Activated CD4-positive, alpha-beta memory T cell treated with anti-CD3 and anti-CD28 coated beads, Interleukin-2, amount 10 ng/mL, durations not matched to agents 7 days and 5 days (primary cell): ENCODE measurements around the gene OGFOD1. TPM values are rescaled to one million over a fixed set of nuclear protein-coding genes. Genes with fewer than 3 reads are reported as not detected.

Source experiments
- CTCF ChIA-PET: fragments of 350-600 bp; sonication (Branson Sonifier 250); formaldehyde crosslinking; loops from one replicate; lab custom pipeline; 2021; ENCODE audit warnings: antibody characterized with exemption, inconsistent platforms; lab: Charles Lee
- POLR2A ChIA-PET: fragments of 350-600 bp; sonication (Branson Sonifier 250); formaldehyde crosslinking; loops from one replicate; lab custom pipeline; 2021; ENCODE audit warnings: antibody characterized with exemption; lab: Charles Lee
- DNase-seq: peaks from one replicate; pipeline ENCODE4 v3.0.0-alpha.2; 2020
- H3K27ac Mint-ChIP-seq: one replicate; pipeline ENCODE4 v1.8.0; 2021; ENCODE audit warnings: mild to moderate bottlenecking, mixed read lengths
- H3K27me3 Mint-ChIP-seq: one replicate; pipeline ENCODE4 v1.8.0; 2021; ENCODE audit warnings: mixed read lengths
- H3K36me3 Mint-ChIP-seq: one replicate; pipeline ENCODE4 v1.8.0; 2021; ENCODE audit warnings: low read depth, mixed read lengths
- H3K4me1 Mint-ChIP-seq: one replicate; pipeline ENCODE4 v1.8.0; 2021; ENCODE audit warnings: mixed read lengths
- H3K4me3 Mint-ChIP-seq: one replicate; pipeline ENCODE4 v1.8.0; 2021; ENCODE audit warnings: mild to moderate bottlenecking, mixed read lengths
- H3K9me3 Mint-ChIP-seq: one replicate; pipeline ENCODE4 v1.8.0; 2021; ENCODE audit warnings: mixed read lengths
- total RNA-seq, 2 experiments: library from RNA; stranded (reverse); gene quantifications; one replicate each; pipeline ENCODE4 v1.2.3, GENCODE V29; 2021

The OGFOD1 gene
- total RNA-seq, 2 experiments from 2014 or later: 36.5 to 39.5 TPM

DNA sequence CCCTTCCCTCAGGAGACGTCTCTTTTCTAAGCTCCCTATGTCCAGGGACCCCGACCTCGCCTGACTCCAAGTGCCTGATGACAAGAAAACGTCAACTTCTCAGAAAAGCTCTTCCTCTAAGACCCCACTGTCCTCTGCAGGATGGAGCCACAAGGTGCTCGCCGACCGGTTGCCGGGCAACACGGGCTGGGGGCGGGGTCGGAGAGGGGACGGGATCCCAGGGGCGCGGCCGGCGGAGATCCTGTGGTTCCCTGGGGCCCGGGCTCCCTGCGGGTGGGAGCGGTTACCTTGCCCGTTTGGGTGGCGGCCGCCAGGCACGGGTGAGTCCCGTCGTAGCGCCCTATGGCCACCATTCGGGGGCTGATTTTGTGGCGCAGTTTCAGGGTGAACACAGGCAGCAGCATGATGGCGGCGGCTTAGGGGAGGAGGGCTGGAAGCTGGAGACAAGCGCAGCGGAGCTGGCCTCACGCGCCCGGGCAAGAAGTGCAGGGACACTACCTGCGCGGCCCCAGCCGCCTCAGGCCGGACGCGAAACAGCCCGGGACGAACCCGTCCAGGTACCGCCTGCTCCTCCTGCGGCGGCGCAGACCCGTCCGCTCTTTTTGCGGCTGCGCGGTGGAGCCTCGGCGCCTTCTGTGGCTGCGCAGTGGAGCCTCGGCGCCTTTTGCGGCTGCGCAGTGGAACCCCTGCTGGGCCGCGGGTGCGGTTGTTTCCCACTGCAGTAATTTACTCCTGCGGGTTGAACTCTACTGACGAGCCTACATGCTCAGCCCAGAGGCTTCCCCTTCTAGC is 68.3 kb downstream of the OGFOD1 start, which contains the start of gene BBS2:
BBS2 (minus strand) TSS at position 566 of the 792 bp plus-strand sequence; CDS start at position 404, 162 bp downstream.
- POLR2A ChIA-PET: no interaction called here
- Mint-ChIP-seq H3K9me3 (no peaks in the 10 kb centered on the region), H3K36me3 (no peaks in the 10 kb centered on the region), H3K4me1 (peaks cover 14% of the 10 kb centered on the region), H3K4me3 (peak within 1 kb of the TSS; percentile 75), H3K27ac (peak within 1 kb of the TSS; percentile 63), H3K27me3 (no peaks in the 10 kb centered on the region)
- peak; percentile 88 for DNase-seq
- CTCF ChIA-PET: interaction anchor here (0.6 to 2.6 kb wide), 3 partner anchors 10 to 182 kb away, joined by 3 to 9 read pairs (median 4); no protein-coding TSS in a partner anchor

DNA sequence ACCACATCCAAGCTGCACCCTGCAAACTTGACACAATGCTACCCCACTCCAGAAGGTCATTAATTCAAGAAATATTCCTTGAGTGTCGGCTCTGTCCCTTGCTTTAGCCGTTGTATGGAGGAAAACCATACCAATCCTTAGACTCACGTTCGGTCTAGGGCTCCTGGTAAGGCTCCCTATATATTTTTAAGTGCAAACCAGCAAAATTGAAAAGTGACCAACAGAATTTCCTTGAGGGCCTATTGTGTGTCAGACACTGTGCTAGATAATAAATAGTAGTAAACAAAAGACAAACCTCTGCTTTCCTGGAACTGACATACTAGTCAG is 68.9 kb downstream of the OGFOD1 start:
- H3K9me3 Mint-ChIP-seq: no peaks in the 10 kb centered on the region
- peaks cover 14% of the 10 kb centered on the region for H3K4me1 Mint-ChIP-seq
- peak overlapping the region; percentile 63 for H3K27ac Mint-ChIP-seq
- H3K36me3 Mint-ChIP-seq: no peaks in the 10 kb centered on the region
- H3K4me3 Mint-ChIP-seq: peak overlapping the region; percentile 75
- no peak for DNase-seq
- POLR2A ChIA-PET: no interaction called here
- H3K27me3 Mint-ChIP-seq: no peaks in the 10 kb centered on the region
- CTCF ChIA-PET: interaction anchor here (1.0 kb wide), 1 partner anchor 10 kb away, joined by 3 read pairs; no protein-coding TSS in a partner anchor

DNA sequence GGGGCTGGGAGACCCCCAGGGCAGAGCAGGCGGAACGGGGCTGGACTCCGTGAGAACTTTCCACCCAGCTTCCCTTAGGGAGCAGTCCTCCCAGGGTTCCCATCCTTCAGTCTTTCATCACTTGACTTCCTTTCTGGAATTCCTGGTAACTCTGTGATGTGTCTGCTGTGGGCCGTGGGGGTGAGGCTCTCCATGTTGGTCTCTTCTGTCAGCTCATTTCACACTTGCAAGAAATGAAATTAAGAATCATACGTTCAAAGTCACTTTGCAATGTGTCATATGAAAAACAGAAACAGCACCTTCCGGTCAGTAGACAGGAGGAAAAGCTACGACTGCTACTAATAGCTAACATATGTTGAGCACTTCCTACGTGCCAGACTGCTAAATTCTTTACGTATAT is 73.9 kb downstream of the OGFOD1 start:
- Mint-ChIP-seq H3K4me1 (peaks cover 6% of the 10 kb centered on the region), H3K9me3 (no peaks in the 10 kb centered on the region), H3K27ac (no peak overlapping the region), H3K36me3 (no peaks in the 10 kb centered on the region), H3K27me3 (peaks cover 15% of the 10 kb centered on the region), H3K4me3 (no peak overlapping the region)
- DNase-seq: no peak
- CTCF ChIA-PET: no interaction called here
- POLR2A ChIA-PET: no interaction called here

Other genes starting within 250 kb of the OGFOD1 start
- 10 to 100 TPM; 48.8 to 51.0 TPM for gene AMFR, start 26.0 kb upstream of the OGFOD1 start, total RNA-seq
- 100 to 1,000 TPM; 239 to 241 TPM for gene NUDT21, start 222 bp upstream of the OGFOD1 start, total RNA-seq
- 10 to 100 TPM; 15.6 to 18.4 TPM for gene BBS2, start 68.5 kb downstream of the OGFOD1 start, total RNA-seq
- not detected for gene MT4, start 113.5 kb downstream of the OGFOD1 start, total RNA-seq
- 1 to 10 TPM; 1.8 to 2.5 TPM for gene MT3, start 138.0 kb downstream of the OGFOD1 start, total RNA-seq
- 10 to 100 TPM; 47.9 to 51.4 TPM for gene MT2A, start 157.0 kb downstream of the OGFOD1 start, total RNA-seq
- 10 to 100 TPM; 10.4 to 12.3 TPM for gene MT1E, start 174.2 kb downstream of the OGFOD1 start, total RNA-seq
- not detected for gene MT1M, start 181.1 kb downstream of the OGFOD1 start, total RNA-seq
- gene MT1A, start 187.1 kb downstream of the OGFOD1 start, total RNA-seq: not detected
- gene MT1B, start 200.3 kb downstream of the OGFOD1 start, total RNA-seq: not detected
- 10 to 100 TPM; 15.8 to 16.4 TPM for gene MT1F, start 206.4 kb downstream of the OGFOD1 start, total RNA-seq
- 1 to 10 TPM; 2.2 to 2.9 TPM for gene MT1G, start 216.5 kb downstream of the OGFOD1 start, total RNA-seq
- not detected for gene MT1H, start 218.3 kb downstream of the OGFOD1 start, total RNA-seq
- gene MT1X, start 230.9 kb downstream of the OGFOD1 start, total RNA-seq: 10 to 100 TPM; 28.4 to 33.1 TPM